ENCODE results near the gene TXNRD3.

TXNRD3 gene

DNA sequence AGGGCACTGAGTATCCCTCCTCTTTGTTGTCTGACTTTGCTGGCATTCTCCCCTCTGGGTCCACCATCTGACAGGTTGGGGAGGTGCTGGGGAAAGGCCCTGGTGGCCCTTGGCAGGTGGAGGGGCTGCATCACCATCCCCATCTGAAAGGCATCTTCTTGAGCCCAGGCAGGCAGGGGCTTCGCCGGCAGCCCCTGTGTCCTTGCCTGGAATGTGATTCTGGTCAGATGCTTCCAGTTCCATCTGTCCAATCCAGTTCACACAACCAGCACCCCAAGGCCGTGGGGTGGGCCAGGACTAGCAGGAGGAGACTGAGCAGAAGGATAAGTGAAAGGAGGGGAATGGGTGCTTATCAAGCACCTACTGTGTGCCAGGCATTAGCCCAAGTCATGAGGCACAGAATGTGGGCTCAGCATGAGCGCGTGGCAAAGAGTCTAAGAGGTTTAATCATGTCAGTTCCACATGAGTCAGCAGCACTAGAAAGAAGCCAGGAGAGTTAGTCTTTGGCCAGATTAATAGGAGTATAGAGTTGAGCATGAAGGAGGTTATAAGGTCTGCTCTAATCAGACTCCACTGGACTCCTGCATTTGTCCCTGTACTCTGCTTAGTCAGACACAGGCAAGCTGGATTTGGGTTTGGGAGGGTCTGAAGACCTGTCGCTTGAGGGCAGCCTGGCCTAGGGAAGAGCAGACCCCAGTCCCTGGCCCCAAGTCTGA, 10.5 kb upstream of the TXNRD3 start:
- Histone ChIP-seq H3K9me3 (ENCODE audit: control insufficient read depth, insufficient read depth, low read length) (no peaks in the 10 kb centered on the region; the same call in 1 of the 2 replicates), H3K4me3 (ENCODE audit: low read length) (no peak overlapping the region), H3K27me3 (ENCODE audit: control insufficient read depth, low read length) (no peaks in the 10 kb centered on the region; the same call in 1 of the 2 replicates), H3K79me2 (ENCODE audit: control insufficient read depth, low read length) (no peaks in the 10 kb centered on the region), H3K27ac (ENCODE audit: low read depth, low read length) (no peak overlapping the region), H3K4me2 (ENCODE audit: low read length) (no peak overlapping the region), H3F3A (ENCODE audit: control insufficient read depth, insufficient read depth) (no peaks in the 10 kb centered on the region), H3K9me2 (replicated peaks; ENCODE audit: control insufficient read depth, low read length) (no peaks in the 10 kb centered on the region), H4K20me1 (ENCODE audit: control insufficient read depth, insufficient read depth, low read depth, low read length) (no peaks in the 10 kb centered on the region), H3K4me1 (ENCODE audit: control insufficient read depth, low read length) (no peaks in the 10 kb centered on the region), H3K36me3 (ENCODE audit: control insufficient read depth, low read length) (no peaks in the 10 kb centered on the region)
- TF ChIP-seq EZH2phosphoT487 (IDR thresholded peaks at IDR 0.05; ENCODE audit: borderline replicate concordance, low read length): no peak
- TF ChIP-seq, protein P1, sequence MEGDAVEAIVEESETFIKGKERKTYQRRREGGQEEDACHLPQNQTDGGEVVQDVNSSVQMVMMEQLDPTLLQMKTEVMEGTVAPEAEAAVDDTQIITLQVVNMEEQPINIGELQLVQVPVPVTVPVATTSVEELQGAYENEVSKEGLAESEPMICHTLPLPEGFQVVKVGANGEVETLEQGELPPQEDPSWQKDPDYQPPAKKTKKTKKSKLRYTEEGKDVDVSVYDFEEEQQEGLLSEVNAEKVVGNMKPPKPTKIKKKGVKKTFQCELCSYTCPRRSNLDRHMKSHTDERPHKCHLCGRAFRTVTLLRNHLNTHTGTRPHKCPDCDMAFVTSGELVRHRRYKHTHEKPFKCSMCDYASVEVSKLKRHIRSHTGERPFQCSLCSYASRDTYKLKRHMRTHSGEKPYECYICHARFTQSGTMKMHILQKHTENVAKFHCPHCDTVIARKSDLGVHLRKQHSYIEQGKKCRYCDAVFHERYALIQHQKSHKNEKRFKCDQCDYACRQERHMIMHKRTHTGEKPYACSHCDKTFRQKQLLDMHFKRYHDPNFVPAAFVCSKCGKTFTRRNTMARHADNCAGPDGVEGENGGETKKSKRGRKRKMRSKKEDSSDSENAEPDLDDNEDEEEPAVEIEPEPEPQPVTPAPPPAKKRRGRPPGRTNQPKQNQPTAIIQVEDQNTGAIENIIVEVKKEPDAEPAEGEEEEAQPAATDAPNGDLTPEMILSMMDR (IDR thresholded peaks at IDR 0.05; ENCODE audit: low read depth, low read length, poor library complexity, severe bottlenecking): no peak

DNA sequence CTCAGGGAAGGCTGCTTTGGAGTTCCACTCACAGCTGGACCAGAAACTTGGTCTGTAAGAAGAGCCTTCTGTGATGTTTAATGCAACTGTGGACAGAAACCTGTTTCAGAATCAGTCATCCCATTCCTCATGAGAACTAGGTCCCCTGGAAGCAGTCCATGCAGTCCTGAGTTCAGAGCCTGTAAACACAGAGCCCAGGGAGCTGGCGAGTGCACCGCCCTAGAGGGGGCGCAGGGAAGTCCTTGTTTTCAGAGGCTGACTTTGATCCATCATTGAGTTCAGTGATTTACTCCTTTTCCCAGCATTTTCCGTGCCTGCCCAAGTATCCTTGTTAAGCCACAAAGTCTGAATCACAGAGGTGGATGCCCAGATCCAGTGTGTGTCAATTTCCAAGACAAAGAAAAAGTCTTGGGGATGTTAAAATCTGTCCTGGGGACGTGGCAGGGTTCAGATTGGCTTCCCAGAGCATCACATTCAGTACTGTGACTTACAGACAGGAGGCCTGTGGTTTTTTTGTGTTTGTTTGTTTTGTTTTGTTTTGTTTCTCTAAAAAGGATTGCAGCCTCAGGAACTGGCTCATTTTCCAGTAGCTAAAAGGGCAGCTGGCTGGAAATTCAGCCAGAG, 9.8 kb upstream of the TXNRD3 start:
- Histone ChIP-seq H4K20me1 (ENCODE audit: control insufficient read depth, insufficient read depth, low read depth, low read length) (no peaks in the 10 kb centered on the region), H3K36me3 (ENCODE audit: control insufficient read depth, low read length) (no peaks in the 10 kb centered on the region)

DNA sequence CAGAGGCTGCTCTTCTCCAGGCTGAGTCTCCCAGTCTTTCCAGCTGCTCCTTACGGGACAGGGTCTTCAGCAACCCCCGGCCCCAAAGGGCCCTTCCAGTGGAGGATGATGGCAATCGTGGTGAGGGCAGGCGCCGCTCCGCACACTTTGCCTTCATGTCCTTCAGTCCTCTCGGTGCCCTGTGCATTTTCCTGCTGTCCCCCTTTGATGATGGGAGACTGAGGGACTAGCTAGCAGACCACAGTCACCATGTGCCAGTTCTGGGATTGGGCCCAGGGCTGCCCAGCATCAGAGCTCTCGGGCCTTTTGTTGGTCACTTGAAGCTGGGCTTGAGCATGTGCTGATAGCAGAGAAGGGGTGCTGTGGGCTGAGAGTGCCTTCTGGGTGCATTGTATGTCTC, 8.8 kb upstream of the TXNRD3 start:
- H3K27me3 ChIP-seq (ENCODE audit: control insufficient read depth, low read length): no peaks in the 10 kb centered on the region; the same call in 1 of the 2 replicates
- no peak for TF ChIP-seq EZH2phosphoT487 (IDR thresholded peaks at IDR 0.05; ENCODE audit: borderline replicate concordance, low read length)
- TF ChIP-seq, protein P1 (IDR thresholded peaks at IDR 0.05; ENCODE audit: low read depth, low read length, poor library complexity, severe bottlenecking): no peak
- H3F3A ChIP-seq (ENCODE audit: control insufficient read depth, insufficient read depth): no peaks in the 10 kb centered on the region
- H3K79me2 ChIP-seq (ENCODE audit: control insufficient read depth, low read length): no peaks in the 10 kb centered on the region
- no peak overlapping the region for H3K27ac ChIP-seq (ENCODE audit: low read depth, low read length)
- no peaks in the 10 kb centered on the region; the same call in 1 of the 2 replicates for H3K9me3 ChIP-seq (ENCODE audit: control insufficient read depth, insufficient read depth, low read length)
- H3K36me3 ChIP-seq (ENCODE audit: control insufficient read depth, low read length): no peaks in the 10 kb centered on the region
- no peaks in the 10 kb centered on the region for H3K4me1 ChIP-seq (ENCODE audit: control insufficient read depth, low read length)
- H3K4me2 ChIP-seq (ENCODE audit: low read length): no peak overlapping the region
- no peak overlapping the region for H3K4me3 ChIP-seq (ENCODE audit: low read length)
- no peaks in the 10 kb centered on the region for H3K9me2 ChIP-seq (replicated peaks; ENCODE audit: control insufficient read depth, low read length)
- H4K20me1 ChIP-seq (ENCODE audit: control insufficient read depth, insufficient read depth, low read depth, low read length): no peaks in the 10 kb centered on the region

More for the DNA sequence above, 9.8 kb upstream of the TXNRD3 start:
- no peaks in the 10 kb centered on the region for H3K4me1 ChIP-seq (ENCODE audit: control insufficient read depth, low read length)
- no peak overlapping the region for H3K27ac ChIP-seq (ENCODE audit: low read depth, low read length)
- H3F3A ChIP-seq (ENCODE audit: control insufficient read depth, insufficient read depth): no peaks in the 10 kb centered on the region
- no peak overlapping the region for H3K4me3 ChIP-seq (ENCODE audit: low read length)
- TF ChIP-seq, protein P1 (IDR thresholded peaks at IDR 0.05; ENCODE audit: low read depth, low read length, poor library complexity, severe bottlenecking): no peak
- TF ChIP-seq EZH2phosphoT487 (IDR thresholded peaks at IDR 0.05; ENCODE audit: borderline replicate concordance, low read length): no peak
- H3K27me3 ChIP-seq (ENCODE audit: control insufficient read depth, low read length): no peaks in the 10 kb centered on the region; the same call in 1 of the 2 replicates
- H3K79me2 ChIP-seq (ENCODE audit: control insufficient read depth, low read length): no peaks in the 10 kb centered on the region
- H3K9me3 ChIP-seq (ENCODE audit: control insufficient read depth, insufficient read depth, low read length): no peaks in the 10 kb centered on the region; the same call in 1 of the 2 replicates
- no peak overlapping the region for H3K4me2 ChIP-seq (ENCODE audit: low read length)
- no peaks in the 10 kb centered on the region for H3K9me2 ChIP-seq (replicated peaks; ENCODE audit: control insufficient read depth, low read length)

All from DOHH2 (cell line).